Activated CD4-positive, alpha-beta T cell treated with anti-CD3 and anti-CD28 coated beads, Interleukin-2, amount 50 U/mL, for 48 hours (primary cell): ENCODE results near the gene HOXC12.

ENCODE experiments used
- DNase-seq, 2 experiments: peaks; one replicate each; pipeline ENCODE4 v3.0.0-alpha.2; 2020

Gene HOXC12

DNA sequence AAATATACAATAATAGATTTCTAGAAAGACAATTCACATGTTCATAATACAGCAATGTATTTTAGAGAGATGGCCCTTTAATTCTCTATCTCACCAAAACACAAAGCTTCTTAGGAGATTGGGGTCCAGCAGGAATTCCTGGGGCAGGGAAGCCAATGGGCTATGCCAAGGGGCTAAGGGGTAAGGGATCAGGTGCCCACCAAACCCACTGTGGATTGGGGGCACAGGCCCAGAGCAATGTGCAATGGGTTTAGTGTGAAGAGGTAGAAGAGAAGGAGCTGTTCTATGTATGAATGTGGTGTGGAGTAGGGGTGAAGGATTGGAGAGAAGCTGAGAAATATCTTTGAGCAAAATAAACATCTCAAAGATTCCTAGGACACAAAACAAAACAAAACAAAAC lies 13.5 kb upstream of the HOXC12 start:
- no peak for DNase-seq

DNA sequence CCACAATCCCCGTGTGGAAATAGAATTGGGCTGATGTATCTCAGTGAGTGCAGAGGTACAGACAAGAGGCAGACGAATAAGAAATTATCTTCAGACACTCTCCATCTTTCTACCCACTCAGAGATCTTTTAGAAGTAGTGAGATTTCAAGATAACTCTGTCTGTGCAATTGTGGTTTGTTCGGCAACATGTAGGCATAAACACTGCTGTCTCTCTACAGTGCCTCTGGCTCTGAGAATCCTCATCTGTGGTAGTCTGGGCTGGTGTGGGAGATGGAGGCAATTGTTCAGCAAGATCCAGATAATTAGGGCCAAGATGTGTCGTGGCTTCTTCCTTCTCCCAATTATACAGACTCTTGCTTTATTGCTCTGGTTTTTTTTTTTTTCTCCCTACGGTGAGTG lies 13.0 kb upstream of the HOXC12 start:
- DNase-seq = no peak

DNA sequence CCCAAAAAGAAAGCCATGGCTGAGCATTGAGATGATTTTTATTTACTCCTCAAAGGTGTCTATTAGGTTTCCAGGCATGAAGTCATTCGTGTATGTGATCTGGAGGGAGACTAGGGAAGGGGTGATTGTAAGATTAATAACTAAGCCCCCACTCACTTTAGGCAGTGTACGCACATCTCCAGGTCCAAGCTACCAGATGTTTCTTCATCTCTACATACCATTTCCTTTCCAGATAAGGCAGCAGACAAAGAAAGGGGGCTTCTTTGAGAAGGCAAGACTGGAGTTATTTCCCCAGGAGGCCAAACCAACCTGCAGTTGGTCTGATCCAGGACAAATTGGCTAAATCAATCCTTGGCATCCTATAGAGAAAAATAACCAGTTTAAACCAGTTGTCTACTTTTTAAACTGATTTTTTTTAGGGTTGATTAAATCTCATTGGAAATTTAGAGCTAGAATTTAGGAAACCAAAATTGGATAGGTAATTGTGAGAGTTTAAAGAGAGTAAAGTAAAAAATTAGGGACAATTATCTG lies 12.2 kb upstream of the HOXC12 start:
- no peak for DNase-seq

DNA sequence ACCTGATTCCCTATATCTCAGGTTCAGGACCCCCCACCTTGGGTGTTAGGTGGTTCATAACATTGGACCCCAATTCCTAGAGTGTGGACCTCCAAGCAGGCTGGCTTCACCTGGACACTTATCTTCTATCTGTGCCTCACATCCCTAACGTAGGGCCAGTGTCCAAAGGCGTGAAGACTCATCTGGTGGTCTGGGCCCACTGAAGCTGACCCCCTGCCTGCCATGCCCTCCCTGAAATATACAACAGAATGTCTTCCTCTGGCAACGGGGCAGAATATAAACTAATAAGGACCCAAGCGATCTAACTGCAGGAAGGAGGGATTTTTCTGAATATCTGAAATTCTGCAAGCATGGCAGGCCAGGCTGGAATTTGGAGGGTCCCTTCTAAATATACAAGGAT lies 10.5 kb upstream of the HOXC12 start:
- DNase-seq = no peak

DNA sequence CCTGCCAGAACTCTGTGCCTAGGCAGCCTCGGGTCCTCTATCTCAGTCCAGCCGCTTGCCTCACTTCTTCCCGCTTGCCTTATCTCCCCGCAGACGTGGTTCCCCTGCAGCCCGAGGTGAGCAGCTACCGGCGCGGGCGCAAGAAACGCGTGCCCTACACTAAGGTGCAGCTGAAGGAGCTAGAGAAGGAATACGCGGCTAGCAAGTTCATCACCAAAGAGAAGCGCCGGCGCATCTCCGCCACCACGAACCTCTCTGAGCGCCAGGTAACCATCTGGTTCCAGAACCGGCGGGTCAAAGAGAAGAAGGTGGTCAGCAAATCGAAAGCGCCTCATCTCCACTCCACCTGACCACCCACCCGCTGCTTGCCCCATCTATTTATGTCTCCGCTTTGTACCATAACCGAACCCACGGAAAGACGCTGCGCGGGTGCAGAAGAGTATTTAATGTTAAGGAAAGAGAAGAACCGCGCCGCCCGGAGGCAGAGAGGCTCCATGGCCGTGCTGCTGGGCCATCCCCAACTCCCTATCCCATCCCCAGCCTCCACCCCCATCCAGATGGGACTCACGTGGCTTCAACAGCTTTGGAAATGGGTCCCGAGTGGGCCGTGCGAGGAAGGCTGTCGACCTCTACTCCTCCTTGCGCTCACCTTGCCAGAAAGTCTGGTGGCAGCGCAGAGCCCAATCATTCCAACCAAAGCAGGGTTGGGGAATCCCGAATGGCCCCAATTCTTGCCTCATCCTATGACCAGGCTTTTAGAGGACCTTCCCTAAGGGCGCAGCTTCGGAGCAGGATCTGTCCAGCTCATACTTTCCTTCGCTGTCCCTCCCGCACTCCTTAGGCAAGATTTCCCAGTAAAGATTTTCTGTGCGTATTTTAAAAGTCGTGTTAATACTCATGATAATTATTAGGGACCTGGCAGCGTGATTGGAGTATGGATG lies 9.5 kb upstream of the HOXC12 start:
- no peak for DNase-seq

DNA sequence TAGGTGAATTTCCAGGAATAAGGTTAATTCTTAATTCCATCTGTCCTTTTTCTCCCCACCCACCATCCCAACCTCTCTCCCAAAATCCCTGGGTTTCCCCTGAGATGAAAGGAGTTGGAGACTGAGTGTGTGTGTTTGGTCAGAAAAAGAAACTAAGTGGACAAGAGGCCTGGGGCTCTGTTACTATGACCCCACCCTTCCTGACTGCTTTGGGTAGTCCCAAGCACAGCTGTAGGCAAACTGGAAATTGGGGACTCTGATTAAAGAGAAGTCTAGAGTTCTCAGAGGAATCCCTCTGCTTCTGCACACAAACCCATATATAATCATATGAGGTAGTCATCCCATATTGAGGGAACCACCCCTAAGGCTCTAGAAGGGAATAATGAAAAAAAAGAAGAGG lies 7.0 kb upstream of the HOXC12 start:
- no peak for DNase-seq

DNA sequence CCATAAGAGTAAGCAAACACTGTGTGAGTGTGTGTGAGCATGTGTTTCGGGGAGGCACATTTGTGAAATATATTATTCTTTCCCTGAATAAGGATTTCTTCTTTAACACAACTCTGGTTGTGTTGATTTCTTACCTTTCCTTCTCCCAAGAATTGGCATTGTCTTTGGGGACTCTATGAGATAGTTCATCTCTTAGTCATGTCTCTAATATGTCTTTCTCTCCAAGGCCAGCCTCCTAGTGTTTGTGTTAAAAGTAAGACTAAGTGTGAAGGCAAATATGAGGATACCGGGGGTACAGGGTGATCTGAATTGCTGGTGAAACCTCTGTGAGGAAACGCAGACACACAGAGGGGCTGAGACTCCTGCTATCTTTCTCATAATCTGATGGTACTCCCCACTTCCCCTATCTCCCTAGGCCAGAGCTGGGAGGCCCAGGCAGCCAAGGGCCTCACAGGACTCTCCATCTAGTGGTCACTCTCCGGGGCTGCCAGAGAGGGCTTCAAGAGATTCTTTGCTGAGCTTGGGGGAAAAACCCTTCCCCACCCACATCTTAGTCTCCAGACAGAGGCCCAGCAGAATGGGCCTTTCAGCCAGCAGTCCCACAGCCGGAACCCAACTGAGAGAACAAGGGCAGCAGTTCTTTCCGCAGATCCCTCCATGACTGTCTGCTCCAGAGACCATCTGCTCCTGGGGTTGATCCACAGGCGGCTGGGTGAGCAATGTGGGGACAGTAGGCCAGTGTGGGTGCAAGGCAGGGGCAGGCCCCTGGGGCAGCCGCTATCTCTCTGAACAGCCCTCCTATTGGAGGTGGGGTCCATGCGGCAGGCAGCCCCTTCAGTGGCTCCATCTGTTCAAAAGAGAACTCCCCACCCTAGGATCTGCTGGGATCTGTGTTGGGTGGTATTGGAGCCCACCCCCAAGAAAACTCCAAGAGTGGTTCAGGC lies 5.8 kb upstream of the HOXC12 start:
- DNase-seq = no peak

DNA sequence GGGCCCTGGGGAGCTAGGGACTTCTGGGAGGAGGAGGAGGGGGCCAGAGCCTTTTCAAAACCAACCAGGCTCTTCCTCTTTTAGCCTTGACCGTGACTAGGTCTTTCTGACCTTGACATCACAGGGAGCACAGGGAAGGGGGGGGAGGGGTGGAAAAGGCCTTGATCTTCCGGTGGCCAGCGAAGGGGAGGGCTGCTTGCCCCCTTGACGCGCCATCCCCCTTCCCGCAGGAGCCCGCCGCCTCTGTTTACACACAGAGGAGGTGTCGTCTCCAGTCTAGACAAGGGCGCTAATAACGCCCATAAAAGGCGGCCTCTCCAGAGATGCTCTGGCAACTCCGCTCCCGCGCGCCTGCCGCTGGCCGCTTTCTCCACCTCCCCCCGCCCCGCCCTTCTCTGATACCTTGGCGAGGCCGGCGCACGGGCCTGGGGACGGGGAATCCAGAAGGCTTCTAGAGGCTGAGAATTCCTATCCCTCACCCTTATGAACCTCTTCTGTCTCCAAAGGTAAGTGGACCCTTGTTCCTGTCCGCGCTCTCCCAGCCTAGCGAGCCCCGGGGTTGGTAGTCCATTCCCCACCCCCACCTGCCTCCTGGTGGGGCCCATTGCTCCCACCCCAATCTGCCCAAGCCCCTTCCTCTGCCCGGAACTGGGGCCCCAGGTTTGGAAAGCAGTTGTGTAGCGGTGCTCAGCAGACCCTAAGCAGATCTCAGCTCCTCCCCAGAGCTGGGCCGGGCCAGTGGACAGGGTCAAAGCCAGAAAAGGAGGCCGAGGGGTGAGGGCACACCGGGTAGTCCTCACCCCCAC lies 4.9 kb upstream of the HOXC12 start:
- DNase-seq = no peak

DNA sequence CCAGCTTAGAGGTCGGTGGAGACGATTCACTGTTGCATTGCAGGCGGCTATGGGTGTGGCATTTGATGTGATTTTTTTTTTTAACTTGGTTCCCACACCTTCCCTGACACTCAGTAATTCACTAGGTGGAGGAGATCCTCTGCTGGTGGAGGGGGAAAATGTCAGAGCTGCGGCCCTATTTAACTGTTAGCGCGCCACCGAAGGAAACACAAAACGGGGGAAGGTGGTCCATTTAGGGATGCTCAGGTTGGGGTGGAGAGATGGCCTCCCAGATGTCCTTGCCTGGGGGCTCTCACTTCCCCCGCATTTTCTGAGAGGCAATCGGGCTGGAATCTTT lies 4.3 kb upstream of the HOXC12 start:
- DNase-seq = no peak

DNA sequence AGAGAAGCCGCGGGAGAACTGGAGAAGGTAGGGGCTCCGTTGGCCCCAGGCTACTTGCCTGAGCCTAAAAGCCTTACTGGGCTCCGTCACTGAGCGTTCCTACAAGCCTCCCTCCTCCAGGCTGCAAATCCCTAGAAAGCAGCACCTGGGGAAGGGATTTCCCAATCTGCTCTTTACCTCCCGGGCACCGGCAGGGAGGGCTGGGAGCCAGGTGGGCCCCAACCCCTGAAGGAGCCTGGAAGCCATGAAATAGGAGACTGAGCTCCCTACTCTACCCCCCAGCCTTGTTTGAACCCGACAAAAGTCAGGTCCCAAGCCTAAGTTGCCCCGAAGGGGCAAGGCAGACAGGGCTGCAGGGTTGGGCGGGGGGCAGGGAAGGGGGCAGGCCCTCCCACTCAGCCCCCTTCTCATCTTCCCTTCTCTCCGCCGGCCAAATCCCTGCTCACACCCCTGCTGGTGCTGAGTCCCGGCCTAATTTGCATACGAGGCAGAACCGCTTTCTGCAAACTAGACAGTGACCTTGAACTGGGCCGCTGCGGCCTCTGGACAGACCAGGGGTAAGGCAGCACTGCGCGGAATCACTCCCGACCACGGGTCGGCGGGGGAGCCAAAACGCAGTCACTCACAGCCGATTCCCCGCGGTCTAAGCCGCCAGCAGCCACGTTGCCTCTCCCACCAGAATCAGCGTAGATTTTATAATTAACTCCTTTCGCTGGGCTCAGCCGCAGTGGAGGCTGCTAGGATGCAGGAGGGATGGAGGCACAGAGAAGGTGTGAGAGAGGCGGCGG lies 3.7 kb upstream of the HOXC12 start:
- no peak for DNase-seq

DNA sequence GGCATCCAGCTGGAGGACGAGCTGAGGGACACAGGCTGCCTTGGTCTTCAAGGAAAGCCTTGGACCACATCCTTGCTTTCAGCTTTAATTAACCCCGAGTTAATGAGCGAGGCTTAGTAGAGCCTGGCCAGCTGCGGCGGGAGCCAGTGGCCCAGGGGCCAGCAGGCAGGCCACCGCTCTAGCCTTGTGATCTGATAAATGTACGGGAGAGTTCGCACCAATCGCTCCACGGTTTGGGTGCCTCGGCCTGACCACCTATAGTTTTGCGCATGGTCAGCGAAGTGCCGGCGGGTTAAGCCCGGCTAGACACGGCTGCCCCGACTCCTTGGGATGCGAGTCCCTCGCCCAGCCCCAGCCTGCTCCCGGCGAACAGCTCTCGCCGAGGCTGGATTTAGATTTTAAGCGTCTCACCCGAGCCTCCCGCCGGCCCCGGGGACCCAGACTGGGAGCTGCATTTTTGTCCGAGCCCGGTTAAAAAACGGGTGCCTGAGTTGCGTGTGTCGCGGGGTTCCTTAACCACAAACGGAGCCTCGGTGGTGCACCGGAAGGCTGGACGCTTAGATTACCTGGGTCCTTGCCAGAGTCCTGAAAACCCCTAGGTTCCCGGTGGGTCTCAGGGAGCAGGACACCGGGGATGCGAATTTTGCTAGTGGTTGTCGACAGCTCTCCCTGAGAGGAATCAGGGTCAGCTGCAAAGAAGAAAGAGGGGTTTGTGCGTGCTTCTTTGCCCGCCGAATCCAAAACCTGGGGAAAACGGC lies 2.9 kb upstream of the HOXC12 start:
- DNase-seq = no peak

DNA sequence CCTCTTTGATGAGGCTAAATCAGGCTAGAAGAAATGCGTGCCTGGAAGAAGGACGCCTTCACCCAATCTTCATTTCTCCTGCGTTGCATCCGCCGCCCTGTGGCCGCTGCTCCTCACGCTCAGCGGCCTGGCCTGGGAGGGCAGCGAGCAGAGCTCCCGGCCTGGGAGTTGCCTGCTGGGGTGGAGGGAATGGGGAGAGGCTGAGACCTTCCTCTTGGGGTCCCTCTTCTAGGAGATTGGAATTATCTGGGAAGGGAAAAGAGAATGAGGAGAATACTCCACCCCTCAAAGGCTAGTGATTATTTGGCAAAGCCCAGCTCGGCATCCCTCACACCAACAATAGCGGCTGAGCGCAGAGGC lies 2.4 kb upstream of the HOXC12 start:
- no peak for DNase-seq

DNA sequence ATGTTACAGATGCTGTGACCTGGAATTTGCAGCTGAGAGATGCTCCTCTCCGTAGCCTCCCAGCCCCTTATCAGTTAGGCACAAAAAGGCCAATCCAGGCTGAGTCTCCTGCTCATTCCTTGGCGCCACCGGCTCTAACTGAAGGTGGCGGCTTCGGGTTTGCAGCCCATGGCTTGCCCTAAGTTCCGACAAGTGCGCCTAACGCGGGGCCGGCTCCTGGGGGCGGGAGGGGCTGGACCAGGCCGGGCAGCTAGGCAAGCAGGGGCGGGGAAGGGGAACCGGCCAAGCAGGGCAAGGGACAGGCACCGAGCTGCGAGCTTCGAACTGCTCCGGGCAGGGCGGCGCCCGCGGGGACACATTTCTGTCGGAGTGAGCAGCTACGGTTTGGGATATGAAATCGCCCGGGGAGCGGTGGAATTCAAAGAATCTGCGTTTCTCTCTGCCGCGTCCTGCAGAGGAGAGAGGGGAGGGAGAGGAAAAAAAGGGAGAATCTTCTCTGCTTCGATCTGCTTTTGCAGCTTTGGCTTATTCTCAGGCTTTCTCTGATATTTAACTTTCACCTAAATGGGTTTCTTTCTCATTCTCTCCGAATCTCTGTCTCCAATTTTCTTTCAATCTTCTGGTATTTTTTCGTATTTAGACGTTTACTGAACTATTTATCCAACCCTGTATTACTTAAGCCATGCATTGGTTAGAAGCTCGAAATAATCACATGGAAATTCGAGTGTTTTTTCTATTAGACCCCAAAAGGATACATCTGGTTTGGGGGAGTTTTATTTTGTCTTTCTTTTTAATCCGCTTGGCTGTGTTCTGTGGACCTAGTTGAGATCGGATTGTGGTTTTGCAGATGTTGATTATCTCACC lies 1.6 kb upstream of the HOXC12 start:
- DNase-seq = no peak

DNA sequence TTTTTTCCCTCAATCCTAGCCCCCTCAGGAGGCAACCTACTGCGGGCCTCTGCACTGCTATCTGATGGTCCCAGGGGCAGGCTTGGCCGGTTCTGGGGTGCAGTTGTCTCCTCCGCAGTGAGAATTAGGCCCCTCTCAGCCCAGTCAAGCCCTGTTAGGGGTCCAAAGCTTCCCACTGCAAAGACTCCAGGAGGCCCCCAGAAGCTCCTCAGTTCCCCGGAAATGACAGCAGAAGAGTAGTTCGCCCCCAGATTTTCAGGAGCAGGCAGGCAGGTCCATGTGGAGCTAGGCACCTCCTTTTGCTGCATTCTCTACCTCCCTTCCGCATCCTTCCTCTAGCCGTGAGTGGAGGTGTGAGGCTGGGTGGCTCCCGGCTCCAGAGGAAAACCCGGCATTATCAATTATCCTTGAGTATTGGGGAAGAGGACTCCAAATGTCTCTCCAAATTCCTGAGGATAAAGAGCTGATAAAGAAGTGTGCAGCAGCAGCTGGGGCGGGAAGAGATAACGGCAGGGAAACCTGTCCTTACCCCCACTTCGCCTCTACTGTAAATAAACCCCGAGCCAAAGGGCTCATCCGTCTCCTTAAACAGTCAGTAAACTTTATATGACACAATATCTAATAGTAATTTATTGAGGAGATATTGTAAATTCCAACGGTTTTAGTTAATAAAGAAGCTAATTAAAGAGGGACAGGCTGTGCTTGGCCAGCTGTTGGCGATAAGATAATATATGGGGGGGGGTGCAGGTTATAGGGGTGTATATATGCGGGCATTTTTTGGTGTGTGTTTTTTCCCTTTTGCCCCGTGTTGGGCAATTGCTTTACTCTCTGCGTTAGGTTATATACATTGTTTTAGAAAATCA lies 641 bp upstream of the HOXC12 start:
- no peak for DNase-seq

DNA sequence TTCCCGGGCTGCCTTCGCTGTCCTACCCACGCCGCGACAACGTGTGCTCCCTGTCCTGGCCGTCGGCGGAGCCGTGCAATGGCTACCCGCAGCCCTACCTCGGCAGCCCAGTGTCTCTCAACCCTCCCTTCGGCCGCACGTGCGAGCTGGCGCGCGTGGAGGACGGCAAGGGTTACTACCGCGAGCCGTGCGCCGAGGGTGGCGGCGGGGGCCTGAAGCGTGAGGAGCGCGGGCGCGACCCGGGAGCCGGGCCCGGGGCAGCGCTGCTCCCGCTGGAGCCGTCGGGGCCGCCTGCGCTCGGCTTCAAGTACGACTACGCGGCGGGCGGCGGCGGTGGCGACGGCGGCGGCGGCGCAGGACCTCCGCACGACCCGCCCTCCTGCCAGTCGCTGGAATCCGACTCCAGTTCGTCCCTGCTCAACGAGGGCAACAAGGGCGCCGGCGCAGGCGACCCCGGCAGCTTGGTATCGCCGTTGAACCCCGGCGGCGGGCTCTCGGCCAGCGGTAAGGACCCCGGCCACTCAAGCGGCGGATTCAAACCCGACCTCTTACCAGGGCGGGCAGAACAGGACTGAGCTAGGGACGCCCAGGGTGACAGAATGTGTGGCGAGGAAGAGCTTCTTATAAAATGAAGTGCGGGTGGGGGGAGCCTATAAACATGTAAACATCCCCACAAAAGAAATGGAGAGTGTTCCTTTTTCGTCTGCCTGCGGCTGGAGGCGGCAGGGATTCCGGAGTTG lies 503 bp downstream of the HOXC12 start:
- DNase-seq = no peak

DNA sequence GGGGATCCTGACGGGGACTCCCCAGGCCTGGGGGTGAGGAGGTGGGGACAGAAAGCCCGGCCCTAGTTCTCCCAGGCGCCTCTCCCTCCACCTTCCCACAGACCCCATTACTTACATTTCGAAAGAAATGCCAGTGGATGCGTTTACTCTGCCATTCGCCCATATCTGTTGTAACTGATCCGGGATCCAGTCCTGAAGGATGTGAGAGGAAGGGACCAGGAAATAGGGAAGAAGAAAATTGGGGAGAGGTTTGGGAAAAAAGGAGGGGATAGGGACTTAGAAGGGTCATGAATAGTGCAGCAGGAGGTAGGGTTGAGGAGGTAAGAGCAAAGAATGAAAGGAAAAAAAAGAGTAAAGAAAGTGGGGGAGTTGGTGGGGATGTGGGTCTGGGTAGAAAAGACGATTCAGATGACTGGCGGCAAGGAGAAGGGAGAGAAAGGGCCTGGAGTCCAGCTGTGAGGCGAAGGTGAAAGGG lies 1.1 kb downstream of the HOXC12 start:
- DNase-seq = no peak

DNA sequence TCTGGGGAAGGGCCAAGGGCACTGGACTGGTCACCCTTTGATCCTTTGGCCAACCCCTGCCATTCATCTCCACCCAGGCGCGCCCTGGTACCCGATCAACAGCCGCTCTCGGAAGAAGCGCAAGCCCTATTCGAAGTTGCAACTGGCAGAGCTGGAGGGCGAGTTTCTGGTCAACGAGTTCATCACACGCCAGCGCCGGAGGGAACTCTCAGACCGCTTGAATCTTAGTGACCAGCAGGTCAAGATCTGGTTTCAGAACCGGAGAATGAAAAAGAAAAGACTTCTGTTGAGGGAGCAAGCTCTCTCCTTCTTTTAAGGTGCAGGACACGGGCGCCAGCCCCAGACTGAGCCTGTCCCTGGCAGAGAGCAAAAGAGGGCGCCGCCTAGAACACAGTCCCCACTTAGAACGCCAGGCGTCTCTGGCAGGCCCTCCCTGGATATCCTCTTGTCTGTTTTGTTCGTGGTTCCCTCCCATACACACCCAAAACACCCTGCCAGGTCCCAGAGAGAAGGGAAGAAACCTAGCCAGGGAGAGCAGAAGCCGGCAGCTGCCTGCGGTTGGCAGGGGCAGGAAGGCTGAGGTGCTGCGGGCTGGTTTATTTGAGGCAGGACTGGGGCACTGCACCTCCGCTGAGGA lies 1.7 kb downstream of the HOXC12 start:
- DNase-seq = no peak
